AG10803 (cell line): ENCODE measurements around the gene DNASE2B.

ENCODE experiments used
- DNase-seq: peaks from one replicate; pipeline ENCODE4 v3.0.0; 2010; ENCODE audit warnings: low read depth
- H3K4me3 ChIP-seq: 2 replicates; pipeline ENCODE4 v1.5.1; 2011; ENCODE audit warnings: mild to moderate bottlenecking, low read length, control low read depth
- TF ChIP-seq, protein P1 (sequence below): conservative IDR thresholded peaks from 2 replicates; pipeline ENCODE4 v1.5.1; 2011; ENCODE audit warnings: mild to moderate bottlenecking, low read length, control low read depth, inconsistent platforms

The DNASE2B gene

DNA sequence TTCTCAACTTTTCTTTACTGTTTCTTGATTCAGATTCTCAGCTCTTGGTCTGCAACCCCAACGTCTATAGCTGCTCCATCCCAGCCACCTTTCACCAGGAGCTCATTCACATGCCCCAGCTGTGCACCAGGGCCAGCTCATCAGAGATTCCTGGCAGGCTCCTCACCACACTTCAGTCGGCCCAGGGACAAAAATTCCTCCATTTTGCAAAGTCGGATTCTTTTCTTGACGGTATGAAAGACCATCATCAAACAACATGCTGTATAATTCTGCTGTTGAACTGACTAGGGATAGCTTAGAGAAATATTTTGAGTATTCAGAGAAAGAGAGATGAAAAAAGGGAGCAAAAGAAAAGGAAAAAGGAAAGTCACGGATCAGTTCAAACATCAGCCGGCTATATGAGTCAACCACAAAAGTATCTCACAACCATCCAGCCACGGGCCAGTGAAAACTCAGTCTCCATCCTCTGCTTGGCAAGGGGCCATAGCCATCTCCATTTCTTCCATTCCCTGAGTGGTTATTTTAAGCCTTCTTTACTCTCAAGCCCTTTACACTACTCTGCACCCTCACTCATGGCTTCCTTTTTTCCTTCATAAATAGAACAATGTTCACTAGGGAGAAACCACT lies 14.1 kb downstream of the DNASE2B start:
- H3K4me3 ChIP-seq = no peak overlapping the region
- TF ChIP-seq, protein P1, sequence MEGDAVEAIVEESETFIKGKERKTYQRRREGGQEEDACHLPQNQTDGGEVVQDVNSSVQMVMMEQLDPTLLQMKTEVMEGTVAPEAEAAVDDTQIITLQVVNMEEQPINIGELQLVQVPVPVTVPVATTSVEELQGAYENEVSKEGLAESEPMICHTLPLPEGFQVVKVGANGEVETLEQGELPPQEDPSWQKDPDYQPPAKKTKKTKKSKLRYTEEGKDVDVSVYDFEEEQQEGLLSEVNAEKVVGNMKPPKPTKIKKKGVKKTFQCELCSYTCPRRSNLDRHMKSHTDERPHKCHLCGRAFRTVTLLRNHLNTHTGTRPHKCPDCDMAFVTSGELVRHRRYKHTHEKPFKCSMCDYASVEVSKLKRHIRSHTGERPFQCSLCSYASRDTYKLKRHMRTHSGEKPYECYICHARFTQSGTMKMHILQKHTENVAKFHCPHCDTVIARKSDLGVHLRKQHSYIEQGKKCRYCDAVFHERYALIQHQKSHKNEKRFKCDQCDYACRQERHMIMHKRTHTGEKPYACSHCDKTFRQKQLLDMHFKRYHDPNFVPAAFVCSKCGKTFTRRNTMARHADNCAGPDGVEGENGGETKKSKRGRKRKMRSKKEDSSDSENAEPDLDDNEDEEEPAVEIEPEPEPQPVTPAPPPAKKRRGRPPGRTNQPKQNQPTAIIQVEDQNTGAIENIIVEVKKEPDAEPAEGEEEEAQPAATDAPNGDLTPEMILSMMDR = no peak
- DNase-seq = peak; percentile 11

DNA sequence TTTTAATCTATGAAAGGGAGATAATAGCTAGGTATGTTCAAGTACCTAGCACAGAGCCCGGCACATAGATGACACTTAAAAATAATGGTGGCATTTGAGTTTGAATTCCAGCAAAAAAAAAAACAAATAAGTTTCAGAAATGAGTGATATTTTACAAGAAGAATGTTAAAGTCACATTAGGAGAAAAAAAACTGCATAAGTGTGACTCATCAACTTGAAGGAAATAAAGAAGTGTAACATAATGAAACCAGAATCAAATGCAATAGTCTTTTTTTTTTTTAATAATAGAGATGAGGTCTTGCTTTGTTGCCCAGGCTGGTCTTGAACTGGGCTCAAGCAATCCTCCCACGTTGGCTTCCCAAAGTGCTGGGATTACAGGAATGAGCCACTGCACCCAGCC lies 17.1 kb downstream of the DNASE2B start:
- TF ChIP-seq, protein P1 = no peak
- peak; percentile 15 for DNase-seq
- H3K4me3 ChIP-seq = no peak overlapping the region

DNA sequence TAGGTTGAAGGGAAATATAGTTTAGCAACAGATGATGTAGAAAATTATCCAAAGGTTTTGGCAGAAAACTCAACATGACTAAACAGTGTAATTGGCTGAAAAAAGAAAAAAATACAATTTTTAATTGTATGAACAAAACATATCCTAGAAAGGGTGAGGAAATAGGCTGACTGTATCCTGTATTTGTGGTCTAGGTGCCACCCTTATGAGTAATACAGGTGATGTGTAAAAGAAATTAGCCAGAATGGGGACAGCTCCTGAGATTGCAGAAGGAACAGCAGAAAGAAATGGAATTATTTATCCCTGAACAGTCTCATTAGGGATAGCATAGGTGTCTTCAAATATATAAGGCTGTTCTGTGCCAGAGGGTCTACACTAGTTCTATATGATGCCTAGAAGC lies 24.6 kb downstream of the DNASE2B start:
- TF ChIP-seq, protein P1 = no peak
- no peak overlapping the region for H3K4me3 ChIP-seq
- DNase-seq = no peak

DNA sequence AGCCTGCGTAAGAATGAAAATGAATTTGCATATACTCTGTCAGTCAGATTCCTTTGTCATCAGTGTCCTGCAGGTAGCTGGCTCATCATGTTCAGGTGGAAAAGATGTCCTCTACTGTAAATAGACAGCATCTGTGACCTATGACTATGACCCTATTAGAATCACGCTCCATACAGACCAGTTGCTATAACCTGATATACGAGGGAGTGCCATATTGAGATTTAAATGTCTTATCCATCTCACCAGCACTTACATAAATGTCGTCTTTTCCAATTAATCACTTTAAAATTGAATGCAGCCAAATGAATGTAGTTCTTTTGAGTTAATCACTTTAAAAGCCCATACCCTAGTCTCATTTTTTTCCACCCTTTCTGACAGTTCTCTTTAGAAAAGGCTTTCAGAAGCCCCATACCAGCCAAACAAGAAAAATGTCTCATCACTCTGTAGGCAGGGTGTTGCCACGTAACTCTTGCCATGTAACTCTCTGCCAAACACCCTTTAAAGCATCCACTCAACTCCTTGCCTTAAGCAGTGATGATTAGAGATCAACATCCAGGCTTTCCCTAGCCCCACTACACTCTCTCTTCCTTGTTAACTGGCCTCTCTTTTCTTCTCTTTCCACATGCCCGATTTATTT lies 26.3 kb downstream of the DNASE2B start:
- TF ChIP-seq, protein P1 = no peak
- H3K4me3 ChIP-seq = no peak overlapping the region
- DNase-seq = no peak

DNA sequence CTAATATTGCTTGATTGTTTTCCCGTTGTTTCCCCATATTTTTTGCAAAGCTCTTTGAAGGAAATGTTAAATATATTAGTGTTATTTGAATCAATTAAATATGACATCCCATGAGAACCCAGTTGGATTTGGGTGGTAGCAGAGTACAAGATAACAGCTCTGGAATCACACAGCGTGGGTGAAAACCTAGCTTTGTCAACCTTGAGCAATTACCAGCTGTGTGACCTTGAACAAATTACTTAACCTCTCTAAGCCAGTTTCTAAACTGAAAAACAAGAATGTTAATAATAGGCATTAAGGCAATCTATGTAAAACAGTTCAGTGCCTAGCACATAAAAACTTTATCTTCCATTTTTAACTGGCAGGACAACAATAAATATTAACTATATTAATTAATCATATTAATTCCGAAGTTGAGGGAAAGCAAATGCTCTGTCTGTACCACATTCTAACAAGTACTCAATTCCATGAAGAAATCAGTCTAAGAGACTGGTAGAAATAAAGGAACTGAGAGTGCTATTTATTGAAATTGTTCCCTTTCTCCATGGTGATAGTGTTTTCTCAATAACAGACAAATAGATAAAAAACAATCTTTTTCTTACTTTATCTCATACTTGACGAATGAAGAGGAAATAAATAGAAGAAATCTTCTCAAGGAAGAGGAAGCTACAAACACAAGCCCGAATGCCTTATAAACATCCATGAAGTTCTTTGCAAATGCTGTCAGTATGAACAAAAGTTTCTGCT lies 27.0 kb downstream of the DNASE2B start:
- no peak overlapping the region for H3K4me3 ChIP-seq
- TF ChIP-seq, protein P1 = no peak

DNA sequence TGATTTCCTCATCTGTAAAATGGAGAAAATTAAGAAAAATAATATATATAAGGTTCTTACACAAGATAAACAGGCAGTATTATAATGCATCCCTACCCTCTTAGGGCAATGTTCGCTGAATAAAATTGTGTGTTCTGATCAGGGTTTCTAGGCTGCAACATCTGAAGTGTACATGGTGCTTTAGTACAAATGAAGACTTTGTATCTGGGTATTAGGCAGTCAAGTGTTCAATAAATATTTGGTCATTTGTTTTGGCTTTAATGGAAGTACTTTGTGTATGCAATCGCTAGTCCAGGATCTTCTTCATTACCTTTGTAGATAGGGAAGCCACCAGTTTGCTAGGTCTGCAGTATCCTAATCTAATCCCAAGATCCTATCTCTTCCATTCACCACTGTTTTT lies 28.1 kb downstream of the DNASE2B start:
- TF ChIP-seq, protein P1 = no peak
- no peak for DNase-seq
- no peak overlapping the region for H3K4me3 ChIP-seq

More for the DNA sequence above, 27.0 kb downstream of the DNASE2B start:
- DNase-seq = no peak
